Measurements from ENCODE around the gene MACROD1. TPM values are rescaled to one million over a fixed set of nuclear protein-coding genes. Genes with fewer than 3 reads are reported as not detected.

The MACROD1 gene
- total and polyA plus RNA-seq, 9 of the 15 experiments (the other 6 are each of a cell fraction or from before 2014, with no cell fraction given), result 1.1 to 60.0 (median 26.4) TPM

DNA sequence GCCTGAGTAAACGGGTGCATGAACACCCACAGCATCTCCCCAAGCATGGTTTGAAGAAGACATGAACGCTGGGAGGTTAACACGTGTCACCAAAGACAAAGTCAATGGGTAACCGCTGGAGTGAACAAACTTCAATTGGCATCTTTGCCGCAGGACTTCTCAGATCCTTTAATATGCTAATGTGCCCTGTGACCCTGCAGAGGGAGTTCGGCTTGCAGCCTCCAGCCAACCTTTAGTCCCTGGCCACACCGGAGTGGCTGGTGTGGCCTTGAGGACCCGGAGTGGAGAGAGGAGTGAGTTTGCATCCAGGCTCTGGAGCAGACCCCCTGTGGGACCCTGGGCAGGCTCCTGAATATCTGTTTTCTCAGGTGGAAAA lies 73.2 kb downstream of the MACROD1 start (continued):
- TF ChIP-seq PRMT5 (CRISPR knock-in tag; IDR thresholded peaks at IDR 0.05) (no peak), ZC3H8 (IDR thresholded peaks at IDR 0.05) (no peak), ZNF354B (CRISPR knock-in tag; IDR thresholded peaks at IDR 0.05) (no peak), RUNX1 (IDR thresholded peaks at IDR 0.05; ENCODE audit: low read depth) (no peak), ZNF217 (CRISPR knock-in tag; IDR thresholded peaks at IDR 0.05) (no peak)
- TF ChIP-seq, protein P1, sequence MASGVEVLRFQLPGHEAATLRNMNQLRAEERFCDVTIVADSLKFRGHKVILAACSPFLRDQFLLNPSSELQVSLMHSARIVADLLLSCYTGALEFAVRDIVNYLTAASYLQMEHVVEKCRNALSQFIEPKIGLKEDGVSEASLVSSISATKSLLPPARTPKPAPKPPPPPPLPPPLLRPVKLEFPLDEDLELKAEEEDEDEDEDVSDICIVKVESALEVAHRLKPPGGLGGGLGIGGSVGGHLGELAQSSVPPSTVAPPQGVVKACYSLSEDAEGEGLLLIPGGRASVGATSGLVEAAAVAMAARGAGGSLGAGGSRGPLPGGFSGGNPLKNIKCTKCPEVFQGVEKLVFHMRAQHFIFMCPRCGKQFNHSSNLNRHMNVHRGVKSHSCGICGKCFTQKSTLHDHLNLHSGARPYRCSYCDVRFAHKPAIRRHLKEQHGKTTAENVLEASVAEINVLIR (CRISPR knock-in tag; IDR thresholded peaks at IDR 0.05), result no peak

DNA sequence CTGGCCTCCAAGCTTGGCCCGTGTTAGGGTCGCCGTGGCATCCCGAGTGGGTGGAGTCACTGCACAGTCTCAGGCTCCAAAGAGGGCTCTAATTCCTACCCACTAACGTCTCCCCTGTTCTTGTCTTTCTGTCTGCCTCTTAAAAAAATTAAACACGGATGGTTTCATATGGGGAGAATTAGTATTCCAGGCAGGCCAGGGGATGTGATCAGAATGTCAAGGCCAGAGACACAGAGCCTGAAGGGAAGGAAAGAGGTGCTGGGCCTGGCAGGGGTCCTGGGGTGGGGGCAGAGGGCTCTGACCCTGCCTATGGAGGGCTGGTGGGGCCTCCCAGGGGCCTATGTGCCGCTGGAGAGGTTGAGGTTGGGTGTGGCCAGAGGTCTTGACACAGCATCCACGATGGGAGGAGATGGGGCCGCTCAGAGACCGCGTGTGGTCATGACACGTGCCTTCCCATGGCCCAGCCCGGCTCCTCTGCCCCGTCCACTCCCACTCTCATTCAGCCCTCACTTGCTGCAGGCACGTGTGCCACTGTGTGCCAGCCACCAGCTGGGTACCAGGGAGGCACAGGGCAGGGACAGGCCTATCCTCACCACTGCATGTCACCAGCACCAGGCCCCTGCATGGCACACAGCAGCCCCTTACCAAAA lies 73.7 kb downstream of the MACROD1 start:
- Histone ChIP-seq H3K79me2 (ENCODE audit: control insufficient read depth, insufficient read depth, low read length) (no peaks in the 10 kb centered on the region), H3K4me2 (ENCODE audit: insufficient read depth, low read length) (no peak overlapping the region), H4K20me1 (replicated peaks; ENCODE audit: control insufficient read depth, insufficient read depth, low read length) (peaks cover 26% of the 10 kb centered on the region), H3K4me1 (replicated peaks in 1 of 2; ENCODE audit: control insufficient read depth in 2 of 2, insufficient read depth in 2 of 2, low read length in 2 of 2) (peaks cover 13 to 71% of the 10 kb centered on the region in 2 experiments), H3K27me3 (ENCODE audit: control insufficient read depth in 2 of 2, insufficient read depth in 2 of 2, low read length in 2 of 2) (no peaks in the 10 kb centered on the region), H3K36me3 (ENCODE audit: control insufficient read depth, insufficient read depth, low read length) (no peaks in the 10 kb centered on the region), H3K9ac (ENCODE audit: insufficient read depth in 1 of 2, low read depth in 2 of 2, low read length in 2 of 2) (peak overlapping the region in 1 of 2 experiments; percentile 43; a peak in 2 of 4 replicates), H3K27ac (ENCODE audit: extremely low read depth, low read depth, low read length) (no peak overlapping the region), H2AFZ (ENCODE audit: low read depth, low read length) (no peak overlapping the region), H3K9me3 (replicated peaks; ENCODE audit: control insufficient read depth, insufficient read depth, low read depth, low read length) (no peaks in the 10 kb centered on the region), H3K4me3 (no peak overlapping the region), H3K9me1 (ENCODE audit: control insufficient read depth, insufficient read depth, low read length) (no peaks in the 10 kb centered on the region)
- in situ Hi-C loops (cut with MboI) (no loop called here), intact Hi-C loops (cut with micrococcal nuclease) (loop anchor here (5.0 to 10.0 kb wide), 2 partner anchors 55 to 87 kb away; no protein-coding TSS in a partner anchor)
- ChIA-PET POLR2A (no interaction called here), CTCF (ENCODE audit: low intra/inter-chr PET ratio) (no interaction called here)
- ATAC-seq, result peak; percentile 70
- DNase-seq (ENCODE audit: extremely low read depth in 1 of 4, low spot score in 3 of 4), result peak; percentile 34 to 69 (median 49)
- no peak for FAIRE-seq
- WGBS (ENCODE audit: insufficient coverage, low coverage, missing lambda C conversion rate), result 33% methylated on average over 15 of the region's 15 CpGs
- no TSS peak for BruUV-seq (replicated peaks)
- TF ChIP-seq ZNF165 (CRISPR knock-in tag; IDR thresholded peaks at IDR 0.05; ENCODE audit: borderline replicate concordance), result no peak
- TF ChIP-seq, protein P2, sequence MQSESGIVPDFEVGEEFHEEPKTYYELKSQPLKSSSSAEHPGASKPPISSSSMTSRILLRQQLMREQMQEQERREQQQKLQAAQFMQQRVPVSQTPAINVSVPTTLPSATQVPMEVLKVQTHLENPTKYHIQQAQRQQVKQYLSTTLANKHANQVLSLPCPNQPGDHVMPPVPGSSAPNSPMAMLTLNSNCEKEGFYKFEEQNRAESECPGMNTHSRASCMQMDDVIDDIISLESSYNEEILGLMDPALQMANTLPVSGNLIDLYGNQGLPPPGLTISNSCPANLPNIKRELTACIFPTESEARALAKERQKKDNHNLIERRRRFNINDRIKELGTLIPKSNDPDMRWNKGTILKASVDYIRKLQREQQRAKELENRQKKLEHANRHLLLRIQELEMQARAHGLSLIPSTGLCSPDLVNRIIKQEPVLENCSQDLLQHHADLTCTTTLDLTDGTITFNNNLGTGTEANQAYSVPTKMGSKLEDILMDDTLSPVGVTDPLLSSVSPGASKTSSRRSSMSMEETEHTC (IDR thresholded peaks at IDR 0.05), result 0 out of 2 replicates have a peak, but pooled peaks have one; percentile 12
- no peak for TF ChIP-seq HDAC8 (tag; IDR thresholded peaks at IDR 0.05)
- TF ChIP-seq MYC (IDR thresholded peaks at IDR 0.05; ENCODE audit: low read depth, low read length), result peak; percentile 60; the same call in 1 of the 2 replicates
- TF ChIP-seq MYC (CRISPR knock-in tag; IDR thresholded peaks at IDR 0.05; ENCODE audit: borderline replicate concordance, low read depth), result no peak
- peak; percentile 79 for TF ChIP-seq BHLHE40 (IDR thresholded peaks at IDR 0.05; ENCODE audit: low read length)
- 0 out of 2 replicates have a peak, but pooled peaks have one; percentile 9 for TF ChIP-seq SMAD4 (CRISPR knock-in tag; conservative IDR thresholded peaks at IDR 0.05)
